Right atrium auricular region (tissue), 2 donors: Measurements from ENCODE around the gene SAMM50. TPM values are rescaled to one million over a fixed set of nuclear protein-coding genes. Genes with fewer than 3 reads are reported as not detected.

Source experiments
- DNase-seq: peaks from one replicate; pipeline ENCODE4 v3.0.0-alpha.2; 2019; ENCODE audit warnings: low spot score
- H3K27ac ChIP-seq, 2 donors: fragments of 200-600 bp; sonication (generic); 1 replicate in 1 of 2; 2 replicates in 1 of 2; pipeline ENCODE4 v1.5.1; 2016 to 2019
- H3K27me3 ChIP-seq, 2 donors: fragments of 200-600 bp; sonication (generic); one replicate each; pipeline versions ENCODE4 v1.5.1 to v1.6.0; 2017 to 2019
- H3K36me3 ChIP-seq: fragments of 200-600 bp; sonication (generic); one replicate; pipeline ENCODE4 v1.5.1; 2016
- H3K4me1 ChIP-seq, 2 donors: fragments of 200-600 bp; sonication (generic); one replicate each; pipeline versions ENCODE4 v1.5.1 to v1.6.0; 2017 to 2019
- H3K4me3 ChIP-seq, 2 donors: fragments of 200-600 bp; sonication (generic); 1 replicate in 1 of 2; 2 replicates in 1 of 2; pipeline ENCODE4 v1.5.1; 2017 to 2019; ENCODE audit warnings: mild to moderate bottlenecking in 1 of 2, moderate library complexity in 1 of 2
- H3K9me3 ChIP-seq, 2 donors: fragments of 200-600 bp; sonication (generic); one replicate each; pipeline ENCODE4 v1.5.1; 2019
- CTCF ChIP-seq, 2 donors: fragments of 200-600 bp; sonication (generic); IDR thresholded peaks; one replicate each; pipeline ENCODE4 v1.5.1; 2019; ENCODE audit warnings: antibody characterized with exemption in 2 of 2
- total RNA-seq, 2 donors: library from RNA; depleted of rRNA; stranded (reverse); fragments of >200 nt; gene quantifications; one replicate each; pipeline ENCODE4 v1.1.0, GENCODE V29; 2016

Gene SAMM50
- total RNA-seq, 2 donors from 2014 or later, result 40.4 to 57.1 TPM

GRCh38 chr22:44024288-44024921 is 69.2 kb downstream of the SAMM50 start, which contains the start of gene PARVB:
Gene PARVB, plus strand, starts transcription at chr22:44024302. Its CDS starts 38 bp downstream, at chr22:44024340.
- H3K4me3 ChIP-seq, result peak within 1 kb of the TSS; percentile 66 to 70
- H3K36me3 ChIP-seq, result no peaks in the 10 kb centered on the region
- H3K4me1 ChIP-seq, result peaks cover 0 to 80% of the 10 kb centered on the region in 2 donors
- no peaks in the 10 kb centered on the region for H3K27me3 ChIP-seq
- DNase-seq, result no peak
- H3K9me3 ChIP-seq, result no peaks in the 10 kb centered on the region
- H3K27ac ChIP-seq, result peak within 1 kb of the TSS; percentile 87
- no peak for TF ChIP-seq CTCF (IDR thresholded peaks at IDR 0.05)

GRCh38 chr22:44025171-44026065 is 70.2 kb downstream of the SAMM50 start:
- TF ChIP-seq CTCF (IDR thresholded peaks at IDR 0.05), result no peak
- Histone ChIP-seq H3K4me3 (peak overlapping the region; percentile 66 to 70), H3K4me1 (peaks cover 0 to 88% of the 10 kb centered on the region in 2 donors), H3K9me3 (no peaks in the 10 kb centered on the region), H3K27me3 (no peaks in the 10 kb centered on the region), H3K36me3 (no peaks in the 10 kb centered on the region), H3K27ac (peak overlapping the region; percentile 87)
- peak; percentile 77 for DNase-seq

GRCh38 chr22:44026066-44026629 is 70.9 kb downstream of the SAMM50 start:
- H3K4me3 ChIP-seq, result peak overlapping the region; percentile 12 to 70
- no peaks in the 10 kb centered on the region for H3K36me3 ChIP-seq
- TF ChIP-seq CTCF (IDR thresholded peaks at IDR 0.05), result no peak
- DNase-seq, result no peak
- peaks cover 0 to 92% of the 10 kb centered on the region in 2 donors for H3K4me1 ChIP-seq
- H3K27me3 ChIP-seq, result no peaks in the 10 kb centered on the region
- no peaks in the 10 kb centered on the region for H3K9me3 ChIP-seq
- peak overlapping the region; percentile 87 for H3K27ac ChIP-seq

- Histone ChIP-seq H3K4me3 (peak overlapping the region; percentile 12 to 70), H3K9me3 (no peaks in the 10 kb centered on the region), H3K36me3 (no peaks in the 10 kb centered on the region), H3K4me1 (peaks cover 0 to 92% of the 10 kb centered on the region in 2 donors), H3K27me3 (no peaks in the 10 kb centered on the region), H3K27ac (peak overlapping the region; percentile 87)
- peak; percentile 93 for DNase-seq
- TF ChIP-seq CTCF (IDR thresholded peaks at IDR 0.05), result no peak
These were observed 71.6 kb downstream of the SAMM50 start for GRCh38 chr22:44026630-44027511.

- Histone ChIP-seq H3K9me3 (no peaks in the 10 kb centered on the region), H3K4me3 (no peak overlapping the region), H3K4me1 (peaks cover 0 to 89% of the 10 kb centered on the region in 2 donors), H3K36me3 (no peaks in the 10 kb centered on the region), H3K27ac (peak overlapping the region; percentile 51 to 87), H3K27me3 (no peaks in the 10 kb centered on the region)
- DNase-seq, result no peak
- no peak for TF ChIP-seq CTCF (IDR thresholded peaks at IDR 0.05)
These were observed 72.8 kb downstream of the SAMM50 start for GRCh38 chr22:44028091-44028490.
